ENCODE measurements around the gene YTHDF1.

DNA sequence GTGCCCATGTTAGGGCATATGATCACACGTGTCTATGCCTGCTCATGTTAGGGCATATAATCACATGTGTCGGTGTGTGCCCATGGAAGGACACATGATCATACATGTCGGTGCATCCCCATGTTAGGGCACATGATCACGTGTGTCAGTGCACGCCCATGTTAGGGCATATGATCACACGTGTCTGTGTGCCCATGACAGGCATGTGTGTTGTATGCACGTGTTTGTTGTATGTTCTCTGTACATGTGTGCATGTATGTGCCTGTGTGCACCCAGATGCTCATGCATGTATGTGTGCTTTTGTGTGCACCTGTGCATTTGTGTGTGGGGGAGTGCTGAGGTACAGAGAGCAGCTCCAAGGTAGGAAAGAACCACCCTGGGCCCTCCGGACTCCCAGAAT, 29.8 kb downstream of the YTHDF1 start:
- TF ChIP-seq, protein P1, sequence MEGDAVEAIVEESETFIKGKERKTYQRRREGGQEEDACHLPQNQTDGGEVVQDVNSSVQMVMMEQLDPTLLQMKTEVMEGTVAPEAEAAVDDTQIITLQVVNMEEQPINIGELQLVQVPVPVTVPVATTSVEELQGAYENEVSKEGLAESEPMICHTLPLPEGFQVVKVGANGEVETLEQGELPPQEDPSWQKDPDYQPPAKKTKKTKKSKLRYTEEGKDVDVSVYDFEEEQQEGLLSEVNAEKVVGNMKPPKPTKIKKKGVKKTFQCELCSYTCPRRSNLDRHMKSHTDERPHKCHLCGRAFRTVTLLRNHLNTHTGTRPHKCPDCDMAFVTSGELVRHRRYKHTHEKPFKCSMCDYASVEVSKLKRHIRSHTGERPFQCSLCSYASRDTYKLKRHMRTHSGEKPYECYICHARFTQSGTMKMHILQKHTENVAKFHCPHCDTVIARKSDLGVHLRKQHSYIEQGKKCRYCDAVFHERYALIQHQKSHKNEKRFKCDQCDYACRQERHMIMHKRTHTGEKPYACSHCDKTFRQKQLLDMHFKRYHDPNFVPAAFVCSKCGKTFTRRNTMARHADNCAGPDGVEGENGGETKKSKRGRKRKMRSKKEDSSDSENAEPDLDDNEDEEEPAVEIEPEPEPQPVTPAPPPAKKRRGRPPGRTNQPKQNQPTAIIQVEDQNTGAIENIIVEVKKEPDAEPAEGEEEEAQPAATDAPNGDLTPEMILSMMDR (IDR thresholded peaks at IDR 0.05): no peak
- no peak for TF ChIP-seq POLR2A (IDR thresholded peaks at IDR 0.05)

Data from vagina (tissue), 2 donors.